OCI-LY7 (cell line): ENCODE results near the gene ZXDC.

ENCODE experiments used
- EZH2phosphoT487 ChIP-seq: fragments of 200-600 bp; sonication (generic); IDR thresholded peaks from 2 replicates; pipeline ENCODE4 v1.6.1; 2018; ENCODE audit warnings: low read depth, borderline replicate concordance, mild to moderate bottlenecking, mixed run types, antibody characterized with exemption, low read length, moderate library complexity, mixed read lengths
- TF ChIP-seq, protein P1 (sequence below): fragments of 200-600 bp; sonication (generic); conservative IDR thresholded peaks from 2 replicates; pipeline ENCODE4 v1.5.1; 2014; ENCODE audit warnings: mild to moderate bottlenecking, antibody characterized with exemption, low read length, moderate library complexity, mixed read lengths

DNA sequence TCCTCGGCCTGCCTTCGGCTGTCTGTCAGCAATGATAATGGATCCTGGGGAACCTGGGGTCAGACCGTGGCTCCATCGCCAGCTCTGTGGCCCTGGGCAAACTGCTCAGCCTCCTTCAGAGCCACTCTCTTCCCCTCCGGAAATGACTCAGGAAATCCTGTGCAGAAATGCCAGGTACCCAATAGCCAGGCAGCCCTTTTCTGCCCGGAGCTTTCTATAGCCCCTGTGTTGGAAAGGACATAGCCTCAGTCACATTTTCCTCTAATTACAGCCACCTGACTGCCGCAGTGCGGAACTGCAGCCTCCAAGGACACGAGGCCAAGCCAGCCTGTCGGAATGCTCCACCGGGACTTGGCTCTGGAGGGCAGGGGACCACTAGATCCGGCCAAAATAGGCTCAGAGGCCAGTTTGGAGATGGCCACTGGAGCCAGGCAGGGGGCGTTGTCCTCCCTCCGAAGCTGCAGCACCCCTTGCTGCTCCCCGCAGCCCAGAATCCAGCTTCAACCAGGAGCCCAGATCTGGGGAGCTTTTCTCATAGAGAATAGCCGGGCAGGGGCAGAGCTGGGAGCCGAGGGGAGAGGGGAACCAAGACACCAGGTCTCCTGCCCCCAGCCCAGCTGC lies 11.6 kb upstream of the ZXDC start:
- TF ChIP-seq, protein P1, sequence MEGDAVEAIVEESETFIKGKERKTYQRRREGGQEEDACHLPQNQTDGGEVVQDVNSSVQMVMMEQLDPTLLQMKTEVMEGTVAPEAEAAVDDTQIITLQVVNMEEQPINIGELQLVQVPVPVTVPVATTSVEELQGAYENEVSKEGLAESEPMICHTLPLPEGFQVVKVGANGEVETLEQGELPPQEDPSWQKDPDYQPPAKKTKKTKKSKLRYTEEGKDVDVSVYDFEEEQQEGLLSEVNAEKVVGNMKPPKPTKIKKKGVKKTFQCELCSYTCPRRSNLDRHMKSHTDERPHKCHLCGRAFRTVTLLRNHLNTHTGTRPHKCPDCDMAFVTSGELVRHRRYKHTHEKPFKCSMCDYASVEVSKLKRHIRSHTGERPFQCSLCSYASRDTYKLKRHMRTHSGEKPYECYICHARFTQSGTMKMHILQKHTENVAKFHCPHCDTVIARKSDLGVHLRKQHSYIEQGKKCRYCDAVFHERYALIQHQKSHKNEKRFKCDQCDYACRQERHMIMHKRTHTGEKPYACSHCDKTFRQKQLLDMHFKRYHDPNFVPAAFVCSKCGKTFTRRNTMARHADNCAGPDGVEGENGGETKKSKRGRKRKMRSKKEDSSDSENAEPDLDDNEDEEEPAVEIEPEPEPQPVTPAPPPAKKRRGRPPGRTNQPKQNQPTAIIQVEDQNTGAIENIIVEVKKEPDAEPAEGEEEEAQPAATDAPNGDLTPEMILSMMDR: no peak
- no peak for TF ChIP-seq EZH2phosphoT487
